Measurements from ENCODE around the gene LIG1.

- TF ChIP-seq CTCF (IDR thresholded peaks at IDR 0.05 in 8 of 11, conservative IDR thresholded peaks at IDR 0.05 in 3 of 11), result no peak
- TF ChIP-seq POLR2A (IDR thresholded peaks at IDR 0.05), result no peak
Observed at GRCh38 chr19:48181505-48181904, 11.4 kb upstream of the LIG1 start.
